Adipocyte (in vitro differentiated cells): Measurements from ENCODE around the gene PCNT.

Source experiments
- DNase-seq: peaks from one replicate; pipeline ENCODE4 v3.0.0-alpha.2; 2015; ENCODE audit warnings: low read depth
- H3K27me3 ChIP-seq: replicated peaks from 2 replicates; pipeline ENCODE4 v1.7.0; 2013; ENCODE audit warnings: mild to moderate bottlenecking, low read length, moderate library complexity; ENCODE audit not compliant: control insufficient read depth, insufficient read depth
- H3K36me3 ChIP-seq: 2 replicates; pipeline ENCODE4 v1.7.0; 2013; ENCODE audit warnings: low read length, mild to moderate bottlenecking, moderate library complexity; ENCODE audit not compliant: control insufficient read depth, insufficient read depth, severe bottlenecking
- H3K4me1 ChIP-seq: 2 replicates; pipeline ENCODE4 v1.7.0; 2013; ENCODE audit warnings: mild to moderate bottlenecking, low read length, moderate library complexity; ENCODE audit not compliant: control insufficient read depth, insufficient read depth
- H3K4me3 ChIP-seq: 2 replicates; pipeline ENCODE4 v1.7.0; 2013; ENCODE audit warnings: mild to moderate bottlenecking, low read length, moderate library complexity
- H3K9ac ChIP-seq: 2 replicates; pipeline ENCODE4 v1.7.0; 2013; ENCODE audit warnings: mild to moderate bottlenecking, low read length, moderate library complexity
- H3K9me3 ChIP-seq: 2 replicates; pipeline ENCODE4 v1.7.0; 2013; ENCODE audit warnings: mild to moderate bottlenecking, low read length, moderate library complexity; ENCODE audit not compliant: control insufficient read depth

The PCNT gene

GRCh38 chr21:46376856-46377453, 53.0 kb downstream of the PCNT start:
- DNase-seq: no peak
- Histone ChIP-seq H3K36me3 (peaks cover 6% of the 10 kb centered on the region), H3K27me3 (no peaks in the 10 kb centered on the region), H3K4me3 (no peak overlapping the region), H3K4me1 (no peaks in the 10 kb centered on the region), H3K9me3 (no peaks in the 10 kb centered on the region), H3K9ac (no peak overlapping the region)

DNA sequence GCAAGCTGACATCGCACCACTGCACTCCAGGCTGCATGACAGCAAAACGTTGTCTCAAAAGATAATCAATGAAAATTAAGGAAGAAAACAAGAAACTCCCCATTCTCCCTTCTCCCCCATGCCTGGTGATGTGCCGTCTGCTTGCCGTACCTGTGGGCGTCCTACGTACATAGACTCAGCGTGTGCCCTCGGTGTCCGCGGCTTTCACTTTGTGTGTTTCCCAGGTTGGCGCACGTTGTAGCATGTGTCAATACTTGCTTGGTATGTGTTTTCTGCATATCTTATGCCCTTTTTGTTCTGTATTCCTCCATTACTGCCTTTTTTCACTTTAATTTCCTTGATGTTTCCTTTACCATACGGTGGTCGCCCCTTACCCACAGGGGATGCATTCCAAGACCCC, 53.8 kb downstream of the PCNT start:
- Histone ChIP-seq H3K9ac (no peak overlapping the region), H3K27me3 (no peaks in the 10 kb centered on the region), H3K4me1 (no peaks in the 10 kb centered on the region), H3K36me3 (peaks cover 8% of the 10 kb centered on the region), H3K9me3 (no peaks in the 10 kb centered on the region), H3K4me3 (no peak overlapping the region)
- DNase-seq: no peak

GRCh38 chr21:46379105-46379504, 55.1 kb downstream of the PCNT start:
- Histone ChIP-seq H3K4me3 (no peak overlapping the region), H3K27me3 (no peaks in the 10 kb centered on the region), H3K36me3 (peaks cover 8% of the 10 kb centered on the region), H3K9ac (no peak overlapping the region), H3K4me1 (no peaks in the 10 kb centered on the region), H3K9me3 (no peaks in the 10 kb centered on the region)
- no peak for DNase-seq

DNA sequence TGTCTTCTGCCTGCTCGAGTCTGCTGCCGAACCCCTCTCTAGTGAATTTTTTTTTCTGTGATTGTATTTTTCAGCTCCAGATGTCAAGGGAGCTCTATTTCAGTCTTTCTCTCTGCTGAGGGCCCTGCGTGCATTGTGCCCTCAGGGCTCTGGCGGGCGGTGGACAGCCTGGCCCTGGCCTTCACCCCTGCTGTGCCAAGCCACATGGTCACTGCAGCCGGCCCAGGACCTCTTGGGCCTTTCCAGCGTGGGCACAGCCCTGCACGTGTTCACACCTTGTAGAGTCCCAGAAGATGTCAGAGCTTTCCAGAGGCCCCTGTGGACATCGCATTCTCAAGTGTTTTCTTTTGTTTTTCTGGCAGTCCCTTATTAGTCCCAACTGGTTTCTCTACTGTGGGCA, 55.7 kb downstream of the PCNT start:
- H3K9me3 ChIP-seq: no peaks in the 10 kb centered on the region
- H3K4me1 ChIP-seq: no peaks in the 10 kb centered on the region
- H3K9ac ChIP-seq: no peak overlapping the region
- no peak overlapping the region for H3K4me3 ChIP-seq
- H3K27me3 ChIP-seq: no peaks in the 10 kb centered on the region
- peaks cover 8% of the 10 kb centered on the region for H3K36me3 ChIP-seq
- DNase-seq: no peak

- H3K9ac ChIP-seq: no peak overlapping the region
- H3K4me3 ChIP-seq: no peak overlapping the region
- H3K27me3 ChIP-seq: no peaks in the 10 kb centered on the region
- DNase-seq: no peak
- no peaks in the 10 kb centered on the region for H3K4me1 ChIP-seq
- peaks cover 18% of the 10 kb centered on the region for H3K36me3 ChIP-seq
- no peaks in the 10 kb centered on the region for H3K9me3 ChIP-seq
These were observed 57.6 kb downstream of the PCNT start for GRCh38 chr21:46381541-46381940.

DNA sequence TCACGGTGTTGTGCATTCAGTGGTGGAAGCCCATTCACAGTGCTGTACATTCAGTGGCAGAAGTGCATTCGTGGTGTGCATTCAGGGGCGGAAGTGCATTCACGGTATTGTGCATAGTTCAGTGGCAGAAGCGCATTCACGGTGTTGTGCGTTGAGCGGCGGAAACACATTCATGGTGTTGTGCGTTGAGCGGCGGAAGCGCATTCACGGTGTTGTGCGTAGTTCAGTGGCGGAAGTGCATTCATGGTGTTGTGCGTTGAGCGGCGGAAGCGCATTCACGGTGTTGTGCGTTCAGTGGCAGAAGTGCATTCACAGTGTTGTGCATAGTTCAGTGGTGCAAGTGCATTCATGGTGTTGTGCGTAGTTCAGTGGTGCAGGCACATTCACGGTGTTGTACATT, 60.6 kb downstream of the PCNT start:
- Histone ChIP-seq H3K4me1 (no peaks in the 10 kb centered on the region), H3K36me3 (peaks cover 26% of the 10 kb centered on the region), H3K9ac (no peak overlapping the region), H3K4me3 (no peak overlapping the region), H3K27me3 (no peaks in the 10 kb centered on the region), H3K9me3 (no peaks in the 10 kb centered on the region)
- no peak for DNase-seq

DNA sequence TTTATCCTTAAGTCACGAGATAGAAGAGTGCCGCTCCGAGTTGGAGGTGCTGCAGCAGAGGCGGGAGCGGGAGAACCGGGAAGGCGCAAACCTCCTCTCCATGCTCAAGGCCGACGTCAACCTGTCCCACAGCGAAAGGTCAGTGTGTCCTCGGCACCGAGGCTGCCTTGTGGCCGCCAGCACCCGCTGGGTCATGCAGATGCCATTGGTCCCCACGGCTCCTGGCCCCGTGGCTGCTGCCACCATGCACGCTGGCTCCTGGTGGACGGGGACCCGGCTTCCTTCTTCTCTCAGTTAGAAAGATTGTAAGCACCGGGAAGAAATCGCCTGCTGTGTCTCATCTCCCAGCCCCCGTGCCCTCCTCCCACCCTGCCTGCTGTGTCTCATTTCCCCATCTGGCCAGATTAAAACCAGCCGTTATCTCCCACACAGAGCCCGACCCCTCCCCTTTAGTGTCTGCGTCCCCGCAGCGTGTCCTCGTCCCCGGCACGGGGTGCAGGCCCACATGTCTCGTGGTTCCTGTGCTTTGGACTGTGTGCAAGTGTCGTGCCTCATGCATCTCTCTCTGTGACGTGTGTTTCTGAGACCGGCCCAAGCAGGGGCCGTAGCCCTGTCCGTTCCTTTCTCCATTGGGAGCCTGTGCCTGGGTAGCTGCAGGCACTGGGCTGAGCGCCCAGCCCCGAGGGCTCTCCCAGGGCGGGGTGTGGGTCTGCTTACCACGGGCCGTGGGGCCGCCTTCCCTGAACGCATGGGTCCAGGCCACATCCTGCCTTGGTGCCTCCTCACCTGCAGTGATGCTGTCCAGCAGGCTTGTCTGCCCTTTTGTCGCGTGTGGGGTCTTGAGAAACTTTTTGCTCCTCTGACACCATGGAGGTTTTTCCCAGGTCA, 62.1 kb downstream of the PCNT start:
- Histone ChIP-seq H3K36me3 (peaks cover 34% of the 10 kb centered on the region), H3K27me3 (no peaks in the 10 kb centered on the region), H3K4me1 (no peaks in the 10 kb centered on the region), H3K9me3 (no peaks in the 10 kb centered on the region), H3K4me3 (no peak overlapping the region), H3K9ac (no peak overlapping the region)
- DNase-seq: no peak

DNA sequence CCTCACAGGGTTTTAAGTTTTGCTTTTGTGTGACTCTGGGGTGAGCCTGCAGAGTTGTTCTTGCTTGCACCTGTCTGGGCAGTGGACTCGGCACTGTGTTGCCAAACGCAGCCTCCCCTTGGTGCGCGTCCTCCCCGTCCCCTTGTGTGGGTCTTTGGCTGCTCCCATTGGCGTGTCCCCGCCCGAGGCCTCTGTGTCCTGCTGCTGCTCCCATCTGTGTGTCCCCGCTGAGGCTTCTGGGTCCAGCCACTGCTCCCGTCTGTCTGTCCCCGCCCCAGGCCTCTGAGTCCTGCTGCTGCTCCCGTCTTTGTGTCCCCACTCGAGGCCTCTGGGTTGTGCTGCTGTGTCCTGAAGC, 62.8 kb downstream of the PCNT start:
- Histone ChIP-seq H3K9me3 (no peaks in the 10 kb centered on the region), H3K4me1 (no peaks in the 10 kb centered on the region), H3K9ac (no peak overlapping the region), H3K27me3 (no peaks in the 10 kb centered on the region), H3K36me3 (peaks cover 37% of the 10 kb centered on the region), H3K4me3 (no peak overlapping the region)
- DNase-seq: no peak

DNA sequence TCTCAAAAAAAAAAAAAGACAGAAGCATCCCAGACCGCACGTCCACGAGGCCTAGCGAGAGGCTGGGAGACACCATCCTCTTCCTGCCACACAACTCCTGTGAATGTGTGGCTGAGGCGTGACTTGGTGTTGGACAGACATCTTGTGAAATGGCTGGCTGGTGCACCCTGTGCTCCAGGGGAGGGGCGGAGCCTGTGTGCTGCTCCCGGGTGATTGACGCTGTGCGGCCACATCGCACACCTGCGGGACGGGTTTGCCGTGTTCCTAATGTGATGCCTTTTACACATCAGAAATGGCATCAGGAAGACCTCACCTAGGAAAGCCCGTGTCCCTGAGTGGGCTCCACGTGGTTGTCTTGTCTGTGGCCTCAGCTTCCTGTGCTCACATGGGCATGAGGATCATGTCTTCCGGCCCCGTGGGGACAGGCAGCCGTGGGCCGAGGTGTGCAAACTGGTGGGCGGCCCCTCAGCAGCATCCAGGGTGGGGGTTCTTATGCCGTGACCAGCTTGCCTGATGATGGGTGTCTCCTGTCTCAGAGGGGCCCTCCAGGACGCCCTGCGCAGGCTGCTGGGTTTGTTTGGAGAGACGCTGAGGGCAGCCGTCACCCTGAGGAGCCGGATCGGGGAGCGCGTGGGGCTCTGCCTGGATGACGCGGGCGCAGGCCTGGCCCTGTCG, 64.4 kb downstream of the PCNT start:
- H3K9me3 ChIP-seq: no peaks in the 10 kb centered on the region
- no peak for DNase-seq
- H3K27me3 ChIP-seq: no peaks in the 10 kb centered on the region
- peaks cover 11% of the 10 kb centered on the region for H3K4me1 ChIP-seq
- no peak overlapping the region for H3K9ac ChIP-seq
- H3K36me3 ChIP-seq: peaks cover 30% of the 10 kb centered on the region
- H3K4me3 ChIP-seq: no peak overlapping the region

DNA sequence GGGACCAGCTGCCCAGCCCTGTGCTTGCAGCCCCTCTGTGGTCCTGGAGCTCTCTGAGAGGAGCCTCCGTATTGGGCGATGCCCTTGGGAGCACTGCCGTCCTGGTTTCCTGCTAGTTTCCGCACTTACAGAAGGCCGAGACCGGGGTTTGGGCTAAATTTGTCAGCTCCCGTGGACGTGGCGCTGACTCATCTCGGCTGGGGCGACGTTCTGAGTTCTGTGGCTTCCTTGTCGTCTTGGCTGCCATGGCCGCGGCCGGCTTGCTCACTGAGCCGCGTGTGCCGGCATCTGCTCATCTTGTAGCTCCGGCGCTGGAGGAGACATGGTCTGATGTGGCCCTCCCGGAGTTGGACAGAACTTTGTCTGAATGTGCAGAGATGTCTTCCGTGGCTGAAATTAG, 64.9 kb downstream of the PCNT start:
- H3K36me3 ChIP-seq: peaks cover 30% of the 10 kb centered on the region
- no peaks in the 10 kb centered on the region for H3K27me3 ChIP-seq
- H3K4me3 ChIP-seq: no peak overlapping the region
- H3K9ac ChIP-seq: no peak overlapping the region
- no peak for DNase-seq
- no peaks in the 10 kb centered on the region for H3K9me3 ChIP-seq
- H3K4me1 ChIP-seq: peaks cover 16% of the 10 kb centered on the region
